Left ventricle myocardium inferior (tissue), 1 donor: Measurements from ENCODE around the gene POLR3A. TPM values are rescaled to one million over a fixed set of nuclear protein-coding genes. Genes with fewer than 3 reads are reported as not detected.
A peak's percentile ranks its signal among the peaks of the same experiment; 100 is the strongest.

Experiments
- DNase-seq: peaks from one replicate; pipeline ENCODE4 v3.0.0-alpha.2; 2020
- H3K27ac ChIP-seq: fragments of 200-600 bp; replicated peaks from 2 replicates; pipeline ENCODE4 v1.8.0; 2021
- H3K27me3 ChIP-seq: fragments of 200-600 bp; 2 replicates; pipeline ENCODE4 v1.8.0; 2021; ENCODE audit warnings: low read depth
- H3K36me3 ChIP-seq: fragments of 200-600 bp; 2 replicates; pipeline ENCODE4 v1.8.0; 2021
- H3K4me1 ChIP-seq: fragments of 200-600 bp; 2 replicates; pipeline ENCODE4 v1.8.0; 2021
- H3K4me3 ChIP-seq: fragments of 200-600 bp; 2 replicates; pipeline ENCODE4 v1.8.0; 2021; ENCODE audit warnings: mild to moderate bottlenecking, moderate library complexity
- H3K9me3 ChIP-seq: fragments of 200-600 bp; replicated peaks from 2 replicates; pipeline ENCODE4 v1.8.0; 2021
- intact Hi-C: fragments of 100-400 bp; cut with micrococcal nuclease; formaldehyde crosslinking; loops from one replicate; pipeline ENCODE4 v1.11.0; 2022
- total RNA-seq: library from RNA; stranded (reverse); fragmentation: NEBNext Ultra II Directional; extraction: Animal tissue kit (Norgen Biotek cat#: 25700); gene quantifications from one replicate; pipeline ENCODE4 v1.2.1, GENCODE V29; 2021
- TF ChIP-seq, protein P1 (sequence below): fragments of 200-600 bp; IDR thresholded peaks from 2 replicates; pipeline ENCODE4 v1.8.0; 2021; ENCODE audit warnings: antibody characterized with exemption, mild to moderate bottlenecking, borderline replicate concordance
- donor health status: DM: no; HTN: yes; CAD: no; lungs with severe emphysema.

POLR3A gene
- total RNA-seq, 1 donor from 2014 or later: 8.2 TPM

GRCh38 chr10:77943121-77943901, 86.0 kb downstream of the POLR3A start:
- Histone ChIP-seq H3K9me3 (no peaks in the 10 kb centered on the region), H3K27ac (no peak overlapping the region)
- DNase-seq: no peak

GRCh38 chr10:77941790-77942189, 87.5 kb downstream of the POLR3A start:
- TF ChIP-seq, protein P1, sequence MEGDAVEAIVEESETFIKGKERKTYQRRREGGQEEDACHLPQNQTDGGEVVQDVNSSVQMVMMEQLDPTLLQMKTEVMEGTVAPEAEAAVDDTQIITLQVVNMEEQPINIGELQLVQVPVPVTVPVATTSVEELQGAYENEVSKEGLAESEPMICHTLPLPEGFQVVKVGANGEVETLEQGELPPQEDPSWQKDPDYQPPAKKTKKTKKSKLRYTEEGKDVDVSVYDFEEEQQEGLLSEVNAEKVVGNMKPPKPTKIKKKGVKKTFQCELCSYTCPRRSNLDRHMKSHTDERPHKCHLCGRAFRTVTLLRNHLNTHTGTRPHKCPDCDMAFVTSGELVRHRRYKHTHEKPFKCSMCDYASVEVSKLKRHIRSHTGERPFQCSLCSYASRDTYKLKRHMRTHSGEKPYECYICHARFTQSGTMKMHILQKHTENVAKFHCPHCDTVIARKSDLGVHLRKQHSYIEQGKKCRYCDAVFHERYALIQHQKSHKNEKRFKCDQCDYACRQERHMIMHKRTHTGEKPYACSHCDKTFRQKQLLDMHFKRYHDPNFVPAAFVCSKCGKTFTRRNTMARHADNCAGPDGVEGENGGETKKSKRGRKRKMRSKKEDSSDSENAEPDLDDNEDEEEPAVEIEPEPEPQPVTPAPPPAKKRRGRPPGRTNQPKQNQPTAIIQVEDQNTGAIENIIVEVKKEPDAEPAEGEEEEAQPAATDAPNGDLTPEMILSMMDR: no peak
- H3K4me3 ChIP-seq: no peak overlapping the region
- H3K27ac ChIP-seq: no peak overlapping the region
- intact Hi-C loops: no loop called here
- peaks cover 21% of the 10 kb centered on the region for H3K4me1 ChIP-seq
- no peaks in the 10 kb centered on the region for H3K9me3 ChIP-seq
- no peaks in the 10 kb centered on the region for H3K27me3 ChIP-seq
- DNase-seq: no peak
- no peaks in the 10 kb centered on the region for H3K36me3 ChIP-seq

More at GRCh38 chr10:77943121-77943901, 86.0 kb downstream of the POLR3A start:
- no peak overlapping the region for H3K4me3 ChIP-seq
- TF ChIP-seq, protein P1: no peak
- H3K36me3 ChIP-seq: no peaks in the 10 kb centered on the region
- no peaks in the 10 kb centered on the region for H3K27me3 ChIP-seq
- intact Hi-C loops: no loop called here
- H3K4me1 ChIP-seq: peaks cover 21% of the 10 kb centered on the region

DNA sequence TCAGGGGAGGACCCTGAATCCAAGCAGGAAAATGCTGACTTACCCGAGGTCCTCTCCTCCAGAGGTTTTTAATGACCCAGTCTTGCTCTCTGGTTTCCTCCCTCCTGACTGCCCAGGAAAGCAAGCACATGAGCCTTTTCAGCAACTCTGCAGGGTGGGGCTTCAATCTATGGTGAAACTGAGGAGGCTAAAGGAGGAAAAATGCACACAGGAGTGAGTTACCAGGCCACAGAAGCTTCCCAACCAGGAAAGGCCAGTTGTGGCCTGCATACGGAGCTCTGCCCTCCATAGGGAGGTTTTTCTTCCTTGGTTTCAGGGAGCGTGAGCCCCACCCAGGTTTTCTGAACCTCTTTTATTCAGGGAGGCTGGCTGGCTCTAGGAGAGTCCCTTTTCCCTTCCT, 88.7 kb downstream of the POLR3A start:
- Histone ChIP-seq H3K4me3 (no peak overlapping the region), H3K27ac (no peak overlapping the region), H3K36me3 (no peaks in the 10 kb centered on the region), H3K27me3 (no peaks in the 10 kb centered on the region), H3K4me1 (peaks cover 21% of the 10 kb centered on the region), H3K9me3 (no peaks in the 10 kb centered on the region)
- intact Hi-C loops: no loop called here
- DNase-seq: no peak
- TF ChIP-seq, protein P1: no peak

GRCh38 chr10:77940225-77940624, 89.1 kb downstream of the POLR3A start:
- intact Hi-C loops: no loop called here
- Histone ChIP-seq H3K27ac (no peak overlapping the region), H3K4me3 (no peak overlapping the region), H3K27me3 (no peaks in the 10 kb centered on the region), H3K9me3 (no peaks in the 10 kb centered on the region), H3K36me3 (no peaks in the 10 kb centered on the region), H3K4me1 (peaks cover 21% of the 10 kb centered on the region)
- TF ChIP-seq, protein P1: no peak
- DNase-seq: no peak

GRCh38 chr10:77939561-77940001, 89.7 kb downstream of the POLR3A start:
- Histone ChIP-seq H3K27me3 (no peaks in the 10 kb centered on the region), H3K4me1 (peaks cover 21% of the 10 kb centered on the region), H3K4me3 (no peak overlapping the region), H3K27ac (no peak overlapping the region), H3K9me3 (no peaks in the 10 kb centered on the region), H3K36me3 (no peaks in the 10 kb centered on the region)
- TF ChIP-seq, protein P1: no peak
- DNase-seq: peak; percentile 30
- intact Hi-C loops: no loop called here
